Measurements from ENCODE around the gene NAA35. TPM values are rescaled to one million over a fixed set of nuclear protein-coding genes. Genes with fewer than 3 reads are reported as not detected.
"Not testable (repeated sequence)": the region's sequence is repeated elsewhere in the genome, so short reads cannot be mapped to it uniquely, and the experiment has no call there.

Gene NAA35
- 67.1 TPM for total RNA-seq

GRCh38 chr9:85940832-85941621 lies at the start of gene NAA35:
NAA35 (plus strand) TSS chr9:85941146; CDS start chr9:85942160, 1,014 bp downstream.
- DNase-seq = peak; percentile 97

- no peak for DNase-seq
Measured at GRCh38 chr9:85892401-85892800, 48.5 kb upstream of the NAA35 start.

- no peak for DNase-seq
Measured at GRCh38 chr9:85895685-85896084, 45.3 kb upstream of the NAA35 start.

GRCh38 chr9:85897848-85898247 lies 43.1 kb upstream of the NAA35 start:
- no peak for DNase-seq

GRCh38 chr9:85898332-85898731 lies 42.6 kb upstream of the NAA35 start:
- DNase-seq = no peak

GRCh38 chr9:85899388-85899787 lies 41.6 kb upstream of the NAA35 start:
- DNase-seq = no peak

- no peak for DNase-seq
Measured at GRCh38 chr9:85900504-85901201, 40.3 kb upstream of the NAA35 start.

- no peak for DNase-seq
Measured at GRCh38 chr9:85904975-85905374, 36.0 kb upstream of the NAA35 start.

- DNase-seq = no peak
Measured at GRCh38 chr9:85905957-85906356, 35.0 kb upstream of the NAA35 start.

GRCh38 chr9:85909390-85909789 lies 31.6 kb upstream of the NAA35 start:
- no peak for DNase-seq

- DNase-seq = no peak
Measured at GRCh38 chr9:85914108-85914507, 26.8 kb upstream of the NAA35 start.

- DNase-seq = no peak
Measured at GRCh38 chr9:85917756-85918155, 23.2 kb upstream of the NAA35 start.

GRCh38 chr9:85925493-85925892 lies 15.5 kb upstream of the NAA35 start:
- no peak for DNase-seq

- no peak for DNase-seq
Measured at GRCh38 chr9:85927076-85927475, 13.9 kb upstream of the NAA35 start.

- no peak for DNase-seq
Measured at GRCh38 chr9:85931495-85931894, 9.5 kb upstream of the NAA35 start.

GRCh38 chr9:85935950-85936349 lies 5.0 kb upstream of the NAA35 start:
- not testable (repeated sequence) for DNase-seq

- no peak for DNase-seq
Measured at GRCh38 chr9:85940275-85940831, 593 bp upstream of the NAA35 start.

- DNase-seq = no peak
Measured at GRCh38 chr9:85941622-85941940, 635 bp downstream of the NAA35 start.

GRCh38 chr9:85941966-85942912 lies 1.3 kb downstream of the NAA35 start:
- no peak for DNase-seq

- DNase-seq = no peak
Measured at GRCh38 chr9:85942913-85943709, 2.2 kb downstream of the NAA35 start.

- no peak for DNase-seq
Measured at GRCh38 chr9:85943757-85944430, 2.9 kb downstream of the NAA35 start.

All from occipital lobe (tissue), 2 donors.